ENCODE results near the gene SHC3.

DNA sequence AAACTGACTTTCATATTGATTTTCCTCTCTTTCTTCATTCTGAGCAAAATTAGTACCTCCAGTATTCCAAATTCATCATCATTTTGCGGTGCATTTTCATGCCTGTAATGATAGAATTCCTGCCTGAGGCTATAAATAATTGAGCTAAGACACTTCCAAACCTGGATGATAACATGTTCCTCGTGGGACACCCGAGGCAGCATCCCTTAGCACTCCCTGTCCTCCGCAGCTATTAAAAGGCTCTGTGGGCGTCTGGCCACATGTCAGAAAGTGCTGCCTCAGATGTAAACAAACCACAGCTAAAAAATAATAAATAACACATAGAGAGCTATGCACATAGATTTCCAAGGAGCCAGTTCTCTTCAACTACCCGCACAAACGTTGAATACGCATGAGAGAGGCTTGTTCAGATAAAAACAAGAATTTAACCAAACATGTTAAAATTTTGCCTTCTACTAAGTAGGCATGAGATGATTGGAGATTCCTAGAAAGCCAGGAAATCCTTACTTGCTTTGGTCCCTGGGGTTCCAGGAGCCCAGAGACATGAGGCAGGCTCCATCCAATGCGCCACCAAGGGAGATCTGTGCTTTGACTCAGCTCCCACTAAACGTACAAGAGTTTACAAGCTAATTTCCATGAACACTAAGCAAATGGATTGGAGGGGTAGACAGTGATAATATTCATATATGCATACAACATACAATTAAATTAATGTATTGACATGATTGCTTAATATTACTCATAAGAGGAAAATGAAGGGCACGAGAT is 82.7 kb downstream of the SHC3 start:
- TF ChIP-seq EZH2 (IDR thresholded peaks at IDR 0.05; ENCODE audit: insufficient read depth, poor library complexity, severe bottlenecking) = no peak
- TF ChIP-seq EZH2phosphoT487 (IDR thresholded peaks at IDR 0.05; ENCODE audit: insufficient read depth, low read depth) = no peak
